Epidermal melanocyte (primary cell): Measurements from ENCODE around the gene VWF.

ENCODE experiments used
- DNase-seq: peaks from one replicate; pipeline ENCODE4 v3.0.0; 2011; ENCODE audit warnings: low spot score; ENCODE audit not compliant: insufficient read length

VWF gene

DNA sequence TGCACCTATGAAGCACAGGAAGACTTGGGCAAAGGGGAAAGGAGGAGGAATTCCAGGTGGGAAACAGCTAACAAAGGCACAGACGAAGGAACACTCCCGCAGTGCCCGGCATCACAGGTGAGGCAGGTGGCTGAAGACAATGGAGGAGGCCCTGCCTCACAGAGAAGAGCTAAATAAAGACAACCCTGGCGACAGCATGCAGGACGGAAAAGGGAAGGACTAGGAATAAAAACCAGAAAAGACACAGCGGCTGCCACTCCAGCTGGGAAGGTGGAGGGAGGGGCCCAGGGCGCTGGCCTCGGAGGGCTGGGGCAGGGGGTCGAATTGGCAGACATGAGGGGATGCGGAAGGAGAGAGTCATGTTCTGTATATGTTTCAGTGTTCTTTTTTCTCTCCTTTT lies 136.4 kb downstream of the VWF start:
- DNase-seq: no peak

DNA sequence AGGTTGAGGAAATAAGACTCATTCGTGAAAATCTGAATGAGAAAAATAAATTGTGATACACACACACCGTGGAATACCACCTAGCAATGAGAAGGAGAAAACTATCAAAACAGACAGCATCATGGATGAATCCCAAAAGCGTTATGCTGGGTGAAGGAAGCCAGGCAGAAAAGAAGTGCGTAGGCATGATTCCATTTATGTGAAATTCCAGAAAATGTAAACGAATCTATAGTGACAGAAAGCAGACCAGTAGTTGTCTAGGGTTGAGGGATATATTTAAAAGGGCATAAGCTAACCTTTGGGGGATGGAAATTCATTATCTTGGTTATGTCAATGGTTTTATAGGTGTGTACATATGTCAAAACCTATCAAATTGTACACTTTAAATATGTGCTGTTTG lies 136.9 kb downstream of the VWF start:
- DNase-seq: no peak

DNA sequence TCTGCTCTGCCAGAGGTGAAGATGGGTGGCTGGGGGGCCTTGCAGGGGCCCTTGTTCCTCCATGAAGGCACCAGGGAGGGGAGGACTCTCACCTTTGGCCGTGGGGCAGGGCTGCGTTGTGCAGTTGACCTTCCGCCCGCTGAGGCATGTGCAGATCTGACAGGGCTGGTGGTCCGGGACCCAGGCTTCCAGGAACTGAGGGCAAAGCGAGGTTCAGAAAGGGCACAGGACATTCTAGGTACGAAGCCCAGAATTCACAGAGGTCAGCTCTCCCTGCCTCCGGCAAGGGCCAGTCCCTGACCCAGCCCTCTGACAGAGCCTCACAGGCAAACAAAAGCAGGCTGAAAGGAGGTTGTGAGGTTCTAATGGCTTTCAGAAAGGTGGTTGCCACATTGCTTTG lies 139.0 kb downstream of the VWF start:
- no peak for DNase-seq

DNA sequence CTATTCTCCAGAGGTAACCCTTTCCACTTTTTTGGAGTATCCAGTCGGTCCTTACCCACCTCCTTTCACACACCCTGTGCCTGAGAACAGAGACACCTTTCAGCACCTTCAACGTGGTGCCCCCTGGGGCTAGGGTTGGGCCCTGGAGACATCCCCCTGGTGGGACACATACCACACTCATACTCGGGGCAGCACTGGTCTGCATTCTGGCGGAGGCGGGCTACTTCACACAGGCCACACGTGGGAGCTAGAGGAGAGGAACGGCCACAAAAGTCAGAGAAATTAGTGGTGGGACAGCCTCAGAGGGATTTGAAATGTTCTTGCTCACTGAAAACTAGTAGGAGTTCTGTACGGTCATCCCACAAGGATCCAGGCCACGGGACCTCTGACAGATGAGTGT lies 139.6 kb downstream of the VWF start:
- no peak for DNase-seq

DNA sequence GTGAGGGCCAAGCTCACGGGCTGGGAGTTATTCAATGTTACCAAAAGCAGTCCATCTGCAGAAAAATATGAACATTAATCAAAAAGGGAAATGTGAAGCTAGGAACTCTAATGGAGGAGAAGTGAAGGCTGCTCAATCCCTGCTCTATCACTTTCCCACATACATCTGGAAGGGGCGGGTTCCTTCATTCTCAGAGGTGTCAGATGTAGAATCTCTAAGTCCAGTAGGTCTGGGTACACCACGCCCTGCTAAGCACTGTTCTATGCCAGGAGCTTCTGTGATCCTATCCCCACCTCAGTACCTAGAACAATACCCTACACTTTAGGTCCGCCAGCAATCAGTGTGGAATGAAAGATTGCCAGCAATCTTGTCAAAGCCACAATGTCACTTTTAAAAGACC lies 142.4 kb downstream of the VWF start:
- no peak for DNase-seq

DNA sequence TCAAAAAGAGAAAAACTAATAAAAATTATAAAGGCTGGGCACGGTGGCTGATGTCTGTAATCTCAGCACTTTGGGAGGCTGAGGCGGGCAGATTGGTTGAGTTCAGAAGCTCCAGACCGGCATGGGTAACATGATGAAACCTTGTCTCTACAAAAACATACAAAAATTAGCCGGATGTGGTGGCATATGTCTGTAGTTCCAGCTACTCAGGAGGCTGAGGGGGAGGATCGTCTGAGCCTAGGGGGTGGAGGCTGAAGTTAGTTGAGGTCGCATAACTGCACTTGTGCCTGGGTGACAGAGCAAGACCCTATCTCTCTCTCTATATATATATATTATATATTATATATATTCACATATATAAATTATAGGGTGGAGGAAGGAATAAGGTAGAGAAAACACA lies 146.9 kb downstream of the VWF start:
- DNase-seq: no peak

DNA sequence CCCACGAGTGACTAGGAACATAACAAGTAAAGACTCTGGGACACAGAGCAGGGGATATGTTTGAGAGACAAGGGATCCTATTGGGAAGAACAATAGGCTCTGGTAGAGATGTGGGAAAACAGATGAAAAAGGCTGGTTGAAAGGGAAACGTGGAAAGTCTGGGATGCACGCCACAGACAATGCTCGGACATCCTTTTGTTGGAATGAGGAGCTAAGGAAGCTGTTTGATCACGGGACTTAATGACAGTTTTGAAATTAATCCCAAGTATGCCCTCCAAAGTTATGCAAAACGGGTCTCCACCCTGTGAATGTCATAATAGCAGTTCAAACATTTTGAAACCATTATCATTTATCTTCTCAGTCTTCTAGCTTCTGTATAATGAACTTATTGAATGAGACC lies 147.8 kb downstream of the VWF start:
- DNase-seq: no peak

DNA sequence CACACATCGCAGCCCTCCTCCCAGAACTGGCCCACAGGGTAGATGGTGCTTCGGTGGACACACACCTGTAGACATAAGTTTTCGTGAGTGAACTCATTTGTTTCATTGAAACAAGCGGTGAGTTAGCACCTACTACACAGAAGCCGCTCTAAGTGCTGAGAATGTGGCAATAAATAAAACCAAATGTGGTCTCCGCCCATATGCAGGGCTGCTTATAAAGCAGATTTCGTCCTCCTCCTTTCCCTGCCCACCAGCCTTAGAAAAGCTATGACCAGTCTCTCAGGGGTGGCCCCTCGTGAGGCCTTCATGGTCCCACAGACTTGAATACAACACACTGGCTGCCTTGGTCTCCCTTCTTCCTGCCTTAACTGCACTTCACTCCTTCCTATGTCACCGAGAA lies 148.3 kb downstream of the VWF start:
- no peak for DNase-seq

DNA sequence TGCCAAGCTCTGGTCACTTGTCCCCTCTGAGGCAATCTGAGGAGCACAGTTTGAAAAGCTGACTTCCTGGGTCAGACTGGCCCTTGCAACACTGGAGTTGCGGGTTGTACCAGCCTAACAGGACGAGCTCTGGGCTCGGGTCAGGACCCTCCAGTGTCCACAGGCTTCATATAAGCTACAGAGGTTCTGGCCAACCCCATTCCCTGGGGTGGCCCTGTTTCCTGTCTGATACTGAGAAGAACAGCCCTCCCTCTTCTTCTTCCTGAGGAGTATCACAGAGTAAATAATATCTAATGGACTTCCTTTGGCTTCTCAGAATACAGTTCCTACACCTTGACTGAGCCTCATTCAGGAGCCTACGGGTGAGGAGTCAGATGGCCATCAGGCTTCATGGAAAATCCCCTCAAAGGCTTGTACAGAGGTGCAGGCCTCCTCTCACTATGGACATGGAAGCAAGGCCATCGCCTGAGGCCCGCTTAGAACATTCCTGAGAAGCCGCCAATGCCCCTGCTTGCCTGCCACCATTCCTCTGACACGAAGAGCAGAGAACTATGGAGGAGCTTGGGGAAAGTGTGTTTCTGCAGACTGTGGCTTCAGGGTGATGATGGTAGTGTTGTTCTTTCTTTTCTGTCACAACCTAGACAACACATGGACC lies 150.9 kb downstream of the VWF start:
- no peak for DNase-seq

DNA sequence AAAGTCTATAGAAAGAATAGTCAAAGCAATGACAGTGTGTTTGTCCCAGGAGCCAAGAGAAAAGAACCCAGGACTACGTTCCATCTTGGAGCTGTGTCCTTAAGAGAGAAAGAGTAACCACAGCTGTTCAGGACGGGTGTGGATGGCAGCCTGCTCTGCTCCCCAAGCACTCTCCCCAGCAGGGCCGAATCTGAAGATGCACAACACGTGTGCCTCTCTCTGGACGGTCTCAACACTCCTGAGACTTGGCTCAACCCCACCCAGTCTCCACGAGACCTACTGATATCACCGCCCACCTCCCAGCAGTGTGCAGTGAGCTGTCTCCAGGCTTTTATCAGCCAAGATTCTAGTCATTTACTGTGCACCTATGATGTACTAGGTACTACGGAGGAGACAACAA lies 152.1 kb downstream of the VWF start:
- no peak for DNase-seq

DNA sequence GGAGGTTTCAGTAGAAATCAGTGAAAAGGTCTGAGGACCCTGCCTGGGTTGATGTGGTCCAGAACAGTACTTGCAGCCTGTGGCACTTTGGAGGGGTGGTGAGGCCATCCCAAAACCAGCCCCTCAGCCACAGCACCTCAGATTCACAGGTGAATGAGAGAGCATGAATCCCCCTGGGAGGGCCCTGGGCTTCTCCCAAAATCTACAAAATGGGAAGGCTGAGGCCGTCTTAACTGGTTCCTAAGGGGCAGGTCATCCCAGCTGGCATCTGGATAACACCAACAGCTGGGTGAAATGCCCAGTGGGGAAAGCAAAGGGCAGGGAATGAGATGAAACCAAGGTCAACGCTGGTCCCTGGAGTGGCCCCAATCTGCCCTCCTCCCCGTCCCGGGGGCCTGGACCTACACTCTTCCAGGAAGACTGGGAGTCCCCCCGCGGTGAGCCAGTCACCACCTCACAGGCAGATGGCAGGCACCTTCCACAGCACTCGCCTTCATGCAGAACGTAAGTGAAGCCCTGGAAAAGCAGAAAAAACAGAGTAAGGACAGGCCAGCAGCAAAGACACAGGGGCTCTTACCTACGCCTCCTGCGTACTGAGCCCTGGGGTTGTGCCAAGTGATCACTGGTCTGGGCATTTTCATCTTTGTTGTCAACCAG lies 153.1 kb downstream of the VWF start:
- DNase-seq: no peak

DNA sequence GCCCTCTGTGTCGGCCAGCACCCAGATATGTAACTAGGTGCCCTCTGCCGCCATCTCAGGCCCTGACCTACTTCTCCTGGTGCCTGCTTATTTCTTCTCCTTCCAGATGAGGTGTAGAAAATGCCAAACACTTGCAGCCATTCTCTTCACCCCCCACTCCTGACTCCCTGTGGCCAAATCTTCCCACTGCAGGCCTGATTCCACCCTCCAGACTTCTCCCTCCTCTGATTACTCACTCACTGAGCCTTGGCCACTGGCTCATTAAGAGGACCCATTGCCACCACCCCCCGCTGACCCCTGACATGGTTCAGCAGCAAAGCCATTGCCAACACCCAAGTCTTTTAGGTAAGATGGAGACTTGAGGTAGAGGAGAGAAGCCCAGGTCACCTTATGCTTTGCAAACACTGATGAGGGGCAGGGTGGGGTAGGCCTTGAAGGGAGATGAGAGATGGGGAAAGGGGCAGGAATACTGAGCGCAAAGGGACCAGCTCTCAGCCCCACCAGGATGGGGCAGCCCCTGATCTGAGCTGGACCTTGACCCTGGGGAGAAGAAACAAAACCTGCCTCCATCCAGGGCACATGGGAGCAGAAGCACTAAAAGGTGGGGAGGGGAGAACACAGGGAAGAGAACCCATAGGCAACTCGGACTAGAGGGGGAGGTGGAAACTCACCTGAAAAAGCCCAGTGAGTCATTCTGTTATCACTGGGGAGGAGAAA lies 154.3 kb downstream of the VWF start:
- DNase-seq: no peak

DNA sequence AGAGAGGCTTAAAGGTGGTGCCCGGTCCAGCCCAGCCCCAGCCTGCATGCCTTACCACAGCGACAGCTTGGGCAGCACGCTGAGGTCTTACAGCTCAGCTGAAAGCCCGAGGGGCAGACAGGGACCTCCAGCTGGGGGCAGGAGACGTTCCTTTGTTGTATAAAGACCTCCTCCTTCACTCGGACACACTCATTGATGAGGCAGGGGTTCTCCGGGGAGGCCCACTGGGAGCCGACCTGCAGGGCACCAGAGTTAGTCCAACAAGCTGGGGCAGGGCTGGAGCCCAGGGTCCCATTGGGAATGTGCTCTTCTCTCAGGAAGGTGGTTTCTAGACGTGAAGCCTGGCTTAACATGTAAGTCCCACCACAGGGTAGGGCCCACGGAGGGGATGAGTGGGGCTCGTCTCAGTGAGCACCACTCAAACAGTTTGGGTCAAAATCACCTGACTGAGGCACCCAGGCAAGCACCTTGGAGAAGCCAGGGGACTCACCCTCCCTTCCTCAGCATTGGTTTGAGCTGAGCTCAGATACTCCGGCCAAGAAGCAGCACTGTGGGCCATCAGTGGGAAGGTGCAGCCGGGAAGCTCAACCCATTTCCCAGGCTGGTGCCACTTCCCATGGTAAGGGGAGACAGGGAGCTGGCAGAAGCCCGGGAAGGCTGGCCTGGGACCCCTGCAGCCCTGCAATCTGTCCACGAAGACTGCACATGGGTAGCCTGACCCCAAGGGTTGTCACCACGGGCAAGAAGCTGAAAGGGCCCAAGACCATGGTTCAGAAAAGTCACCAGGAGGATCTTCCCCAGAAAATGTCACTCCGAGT lies 155.1 kb downstream of the VWF start:
- no peak for DNase-seq

DNA sequence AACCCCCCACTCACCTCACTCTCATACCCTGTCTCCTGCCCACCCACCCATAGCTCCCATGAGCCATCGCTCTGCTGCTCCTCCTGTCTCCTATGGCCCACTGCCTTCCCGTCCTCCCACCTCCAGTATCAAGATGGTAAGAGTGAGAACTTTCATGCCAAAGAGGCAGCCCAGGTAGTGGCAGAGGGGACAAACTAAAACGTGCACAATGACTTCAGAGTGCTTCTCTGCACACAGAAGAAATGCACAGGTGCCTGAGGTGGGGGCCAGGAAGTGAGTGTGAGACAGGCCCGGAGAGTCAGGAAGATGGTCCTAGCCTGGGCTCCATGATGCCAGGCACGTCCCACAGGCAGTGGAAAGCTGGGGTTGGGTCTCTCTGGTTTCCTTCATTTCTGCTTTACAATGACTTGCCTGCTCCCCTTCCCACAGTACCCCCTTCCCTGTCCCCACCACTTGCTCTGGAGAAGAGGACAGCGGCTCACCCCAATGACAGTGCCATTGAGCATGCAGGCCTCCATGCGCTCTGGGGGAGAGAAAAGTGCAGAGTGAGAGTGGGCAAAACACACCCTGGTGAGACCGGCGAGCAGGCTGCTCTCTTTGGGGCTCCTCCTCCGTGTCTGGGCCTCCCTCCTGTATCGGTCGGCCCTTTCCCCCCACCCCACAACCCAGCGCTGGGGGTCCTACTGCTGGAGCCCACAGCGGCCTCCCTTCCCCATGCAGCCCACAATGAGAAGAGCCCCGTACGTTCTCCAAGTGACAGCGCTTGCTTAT lies 156.6 kb downstream of the VWF start:
- DNase-seq: no peak

DNA sequence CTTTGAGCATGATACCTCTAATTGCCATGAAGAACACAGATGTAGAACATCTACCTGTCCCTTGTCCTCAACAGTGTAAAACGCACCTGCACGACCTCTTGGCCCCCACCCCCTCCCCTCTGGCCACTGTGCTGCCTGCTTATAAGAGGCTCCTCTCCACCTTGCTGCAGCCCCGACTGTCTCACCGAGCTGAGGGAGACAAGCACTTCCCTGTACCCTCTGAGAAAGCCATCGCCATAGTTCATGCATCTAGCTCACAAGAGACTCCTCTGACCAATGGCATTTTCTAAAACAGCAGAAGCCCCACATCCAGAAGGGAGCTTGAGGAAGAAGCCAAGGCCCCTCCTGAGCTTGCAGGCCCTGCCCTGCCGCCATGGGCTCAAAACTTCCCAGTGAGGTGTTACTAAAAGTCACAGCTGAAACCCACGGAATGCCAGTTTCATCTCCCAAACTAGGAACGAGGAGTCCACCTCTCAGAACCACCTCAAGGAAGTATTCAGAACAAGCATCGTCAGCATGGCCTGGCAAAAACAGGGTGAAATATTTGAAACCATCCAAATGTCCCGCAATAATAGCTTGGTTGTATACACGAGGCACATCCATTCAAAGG lies 157.9 kb downstream of the VWF start:
- DNase-seq: no peak

DNA sequence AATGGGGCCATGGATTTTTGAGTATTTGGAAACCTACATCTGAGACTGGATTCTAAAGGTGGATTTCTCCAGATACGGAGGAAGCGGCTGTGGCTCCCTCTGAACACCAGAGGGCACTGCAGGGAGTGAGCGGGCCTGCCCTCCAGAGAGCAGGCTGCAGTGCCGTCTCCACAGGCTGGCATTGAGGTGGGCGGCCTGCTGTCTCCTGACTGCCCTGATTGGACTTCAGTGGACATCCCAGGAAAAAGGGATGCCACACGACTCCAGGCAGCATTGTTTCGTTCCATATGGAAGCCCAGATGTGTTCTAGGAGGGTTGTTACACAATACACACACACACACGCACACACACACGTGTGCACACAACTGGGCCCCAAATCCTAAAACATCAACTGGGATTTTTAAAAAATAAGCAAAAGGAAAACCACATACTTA lies 158.5 kb downstream of the VWF start:
- DNase-seq: peak; percentile 38

DNA sequence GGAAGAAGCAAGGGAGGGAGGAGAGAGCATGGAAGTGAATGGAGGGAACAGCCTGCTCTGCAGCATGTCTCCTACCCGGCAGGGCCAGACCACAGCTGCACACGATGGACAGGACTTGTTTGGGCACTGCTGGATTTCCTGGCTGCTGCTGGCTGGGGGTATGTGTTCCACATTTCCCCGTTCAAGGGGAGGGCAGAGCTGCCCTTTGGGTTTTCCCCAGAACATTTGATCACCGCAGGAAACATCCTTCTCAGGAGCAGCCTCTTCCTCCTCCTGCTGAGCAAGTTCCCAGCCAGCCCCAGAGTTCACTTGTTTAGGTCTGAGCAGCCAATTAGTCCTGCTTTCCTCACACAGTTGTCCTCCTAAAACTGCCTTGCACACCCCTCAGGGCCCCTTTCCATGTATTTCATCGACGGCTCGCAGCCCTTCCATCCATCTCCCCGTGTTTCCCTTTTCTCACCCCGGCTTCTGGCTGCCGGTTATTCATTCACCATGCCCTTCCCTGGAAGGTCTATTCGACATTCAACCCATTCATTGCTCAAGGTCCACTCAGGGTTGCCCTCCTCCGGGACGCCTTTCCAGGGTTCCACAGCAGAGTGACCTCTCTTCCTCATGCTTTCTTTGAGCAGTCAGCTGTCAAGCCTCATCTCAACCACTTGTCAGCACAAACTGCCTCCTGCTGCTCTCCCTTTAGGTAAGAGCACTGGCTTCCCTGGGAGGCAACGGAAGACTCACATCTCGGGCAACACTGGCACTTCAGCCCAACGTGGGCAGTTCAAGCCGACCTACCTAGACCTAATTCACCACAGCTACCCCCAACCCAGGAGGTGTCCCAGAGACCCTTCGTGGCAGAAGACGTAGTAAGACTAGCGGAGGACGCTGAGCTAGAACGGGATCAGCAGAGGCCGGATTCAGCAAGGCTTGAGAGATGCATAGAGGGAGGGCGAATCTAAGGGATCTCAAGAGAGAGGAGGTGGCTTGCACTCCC lies 159.3 kb downstream of the VWF start:
- no peak for DNase-seq

DNA sequence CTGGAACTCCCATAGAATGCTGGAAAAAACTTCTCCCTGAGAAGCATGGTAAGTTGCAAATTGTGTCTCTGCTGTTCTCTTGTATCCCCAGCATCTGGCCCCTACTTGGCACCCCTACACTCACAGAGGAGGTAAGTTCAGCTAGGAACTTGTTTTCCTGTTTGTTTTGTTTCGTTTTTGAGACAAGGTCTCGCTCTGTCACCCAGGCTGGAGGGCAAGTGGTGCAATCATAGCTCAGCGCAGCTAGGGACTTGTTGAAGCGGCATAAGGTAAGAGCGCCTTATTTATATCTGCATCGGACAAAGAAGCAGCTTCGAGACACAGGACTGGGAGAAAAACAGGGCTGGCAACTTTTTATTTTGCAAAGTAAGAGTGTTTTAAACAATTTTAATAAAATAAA lies 161.0 kb downstream of the VWF start:
- no peak for DNase-seq

DNA sequence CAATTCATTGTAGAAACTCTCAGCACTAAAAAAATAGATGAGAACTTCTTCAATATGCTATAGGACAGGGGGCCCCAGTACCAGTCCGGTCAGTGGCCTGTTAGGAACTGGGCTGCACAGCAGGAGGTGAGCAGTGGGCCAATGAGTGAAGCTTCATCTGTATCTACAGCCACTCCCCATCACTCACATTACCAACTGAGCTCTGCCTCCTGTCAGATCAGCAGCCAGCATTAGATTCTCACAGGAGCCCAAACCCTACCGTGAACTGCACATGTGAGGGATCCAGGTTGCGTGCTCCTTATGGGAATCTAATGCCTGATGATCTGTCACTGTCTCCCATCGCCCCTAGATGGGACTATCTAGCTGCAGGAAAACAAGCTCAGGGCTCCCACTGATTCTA lies 163.7 kb downstream of the VWF start:
- no peak for DNase-seq

DNA sequence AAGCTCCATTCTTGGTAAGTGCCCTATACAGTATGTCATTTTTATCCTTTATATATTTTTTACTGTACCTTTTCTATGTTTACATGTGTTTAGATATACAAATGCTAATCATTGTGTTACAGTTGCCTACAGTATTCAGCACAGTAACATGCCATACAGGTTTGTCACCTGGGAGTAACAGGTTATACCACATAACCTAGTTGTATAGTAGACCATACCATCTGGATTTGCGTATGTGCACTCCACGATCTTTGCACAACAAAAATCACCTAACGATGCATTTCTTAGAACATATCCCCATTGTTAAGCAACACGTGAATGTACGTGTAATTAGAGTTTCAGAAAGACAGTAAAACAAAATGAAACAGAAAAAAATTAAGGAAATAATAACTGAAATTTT lies 167.5 kb downstream of the VWF start:
- no peak for DNase-seq
